Neural cell (in vitro differentiated cells): ENCODE results near the gene OR2T29. TPM values are rescaled to one million over a fixed set of nuclear protein-coding genes. Genes with fewer than 3 reads are reported as not detected.

ENCODE experiments used
- H2AFZ ChIP-seq: fragments of 200-600, 300-800 bp; sonication (generic), shearing (Covaris generic); 2 replicates; pipeline ENCODE4 v1.6.0; 2014; ENCODE audit warnings: low read depth, mild to moderate bottlenecking, antibody characterized with exemption, low read length, moderate library complexity
- H3F3A ChIP-seq: fragments of 200-600 bp; shearing (Covaris generic); 2 replicates; pipeline ENCODE4 v1.6.1; 2016; ENCODE audit warnings: mild to moderate bottlenecking, moderate library complexity, mixed read lengths, antibody characterized with exemption, low read length; ENCODE audit not compliant: insufficient read depth, poor library complexity, severe bottlenecking
- H3K27ac ChIP-seq: fragments of 200-600, 300-800 bp; sonication (generic), shearing (Covaris generic); 2 replicates; pipeline ENCODE4 v1.5.1; 2014; ENCODE audit warnings: mild to moderate bottlenecking, low read length, moderate library complexity
- H3K27me3 ChIP-seq: fragments of 300-800, 200-600 bp; sonication (generic), shearing (Covaris generic); 2 replicates; pipeline ENCODE4 v1.6.0; 2014; ENCODE audit warnings: mild to moderate bottlenecking, low read depth, low read length, moderate library complexity; ENCODE audit not compliant: insufficient read depth
- H3K36me3 ChIP-seq: fragments of 300-800, 200-600 bp; sonication (generic), shearing (Covaris generic); 2 replicates; pipeline ENCODE4 v1.5.1; 2014; ENCODE audit warnings: mild to moderate bottlenecking, antibody characterized with exemption, low read length, moderate library complexity; ENCODE audit not compliant: insufficient read depth
- H3K4me2 ChIP-seq: fragments of 300-800, 200-600 bp; sonication (generic), shearing (Covaris generic); 2 replicates; pipeline ENCODE4 v1.6.0; 2014; ENCODE audit warnings: mild to moderate bottlenecking, low read length
- H3K4me3 ChIP-seq: fragments of 300-800, 200-600 bp; sonication (generic), shearing (Covaris generic); 2 replicates; pipeline ENCODE4 v1.5.1; 2014; ENCODE audit warnings: mild to moderate bottlenecking, low read length, moderate library complexity
- H3K79me2 ChIP-seq: fragments of 200-600 bp; shearing (Covaris generic); replicated peaks from 2 replicates; pipeline ENCODE4 v1.6.0; 2014; ENCODE audit warnings: mild to moderate bottlenecking, low read length, moderate library complexity; ENCODE audit not compliant: insufficient read depth
- H3K9ac ChIP-seq: fragments of 300-800, 200-600 bp; sonication (generic), shearing (Covaris generic); 2 replicates; pipeline ENCODE4 v1.6.1; 2016; ENCODE audit warnings: mild to moderate bottlenecking, low read length, mixed read lengths
- H3K9me2 ChIP-seq: fragments of 200-600 bp; shearing (Covaris generic); 2 replicates; pipeline ENCODE4 v1.6.1; 2016; ENCODE audit warnings: mild to moderate bottlenecking, low read length, mixed read lengths; ENCODE audit not compliant: insufficient read depth
- H3K9me3 ChIP-seq: fragments of 200-600, 300-800 bp; sonication (generic), shearing (Covaris generic); 2 replicates; pipeline ENCODE4 v1.6.1; 2016; ENCODE audit warnings: mild to moderate bottlenecking, mixed run types, low read length, moderate library complexity, mixed read lengths
- H4K20me1 ChIP-seq: fragments of 200-600 bp; shearing (Covaris generic); 2 replicates; pipeline ENCODE4 v1.6.1; 2016; ENCODE audit warnings: mild to moderate bottlenecking, mixed run types; ENCODE audit not compliant: insufficient read depth
- CTCF ChIP-seq: fragments of 450-650 bp; IDR thresholded peaks from 2 replicates; pipeline ENCODE4 v1.5.1; 2014; ENCODE audit warnings: antibody characterized with exemption, mild to moderate bottlenecking, moderate library complexity; ENCODE audit not compliant: poor library complexity, severe bottlenecking
- EP300 ChIP-seq: fragments of 450-650 bp; conservative IDR thresholded peaks from 2 replicates; pipeline ENCODE4 v1.6.1; 2014; ENCODE audit warnings: antibody characterized with exemption, mild to moderate bottlenecking, moderate library complexity; ENCODE audit not compliant: poor library complexity, severe bottlenecking
- EZH2 ChIP-seq: fragments of 200-600, 300-800 bp; shearing (Covaris generic), sonication (generic); IDR thresholded peaks from 2 replicates; pipeline ENCODE4 v1.6.1; 2014; ENCODE audit warnings: antibody characterized with exemption, low read length, borderline replicate concordance, mild to moderate bottlenecking; ENCODE audit not compliant: insufficient read depth, poor library complexity, severe bottlenecking
- MXI1 ChIP-seq: fragments of 450-650 bp; conservative IDR thresholded peaks from 2 replicates; pipeline ENCODE4 v1.6.1; 2014; ENCODE audit warnings: antibody characterized with exemption, mild to moderate bottlenecking; ENCODE audit not compliant: poor library complexity, severe bottlenecking
- POLR2AphosphoS5 ChIP-seq: IDR thresholded peaks from 2 replicates; pipeline ENCODE4 v1.6.1; 2012
- RAD21 ChIP-seq: fragments of 450-650 bp; conservative IDR thresholded peaks from 2 replicates; pipeline ENCODE4 v1.6.1; 2014; ENCODE audit warnings: antibody characterized with exemption, mild to moderate bottlenecking, moderate library complexity
- REST ChIP-seq: IDR thresholded peaks from 2 replicates; pipeline ENCODE4 v1.6.1; 2012; ENCODE audit warnings: borderline replicate concordance
- SMC3 ChIP-seq: fragments of 450-650 bp; conservative IDR thresholded peaks from 2 replicates; pipeline ENCODE4 v1.6.1; 2014; ENCODE audit warnings: antibody characterized with exemption, mild to moderate bottlenecking, moderate library complexity; ENCODE audit not compliant: poor library complexity
- TAF1 ChIP-seq: IDR thresholded peaks from 2 replicates; pipeline ENCODE4 v1.6.1; 2012; ENCODE audit warnings: low read depth
- polyA plus RNA-seq: library from polyadenylated mRNA; depleted of rRNA; stranded (reverse); fragments of >200 nt; gene quantifications from 2 replicates; pipeline ENCODE4 v1.2.3, GENCODE V29; 2014

Gene OR2T29
- polyA plus RNA-seq, 1 donor from 2014 or later, result not detected

- Histone ChIP-seq H3K27me3 (no peaks in the 10 kb centered on the region), H3K9me2 (no peaks in the 10 kb centered on the region), H3K79me2 (no peaks in the 10 kb centered on the region), H3F3A (no peaks in the 10 kb centered on the region), H3K4me2 (no peak within 1 kb of the TSS), H3K9ac (no peak within 1 kb of the TSS), H3K9me3 (peaks cover 13% of the 10 kb centered on the region), H4K20me1 (no peaks in the 10 kb centered on the region), H2AFZ (no peak within 1 kb of the TSS), H3K36me3 (no peaks in the 10 kb centered on the region), H3K4me3 (no peak within 1 kb of the TSS), H3K27ac (no peak within 1 kb of the TSS)
- TF ChIP-seq CTCF (no peak), RAD21 (no peak), SMC3 (no peak), MXI1 (no peak), TAF1 (no peak), POLR2AphosphoS5 (no peak), EP300 (no peak), EZH2 (no peak), REST (no peak)
Observed at GRCh38 chr1:248597589-248597988, 35.0 kb upstream of the OR2T29 start, which contains the start of gene OR2T10. TSS of gene OR2T10 (minus strand) at chr1:248597700. CDS start at chr1:248593768, 3,932 bp downstream.

GRCh38 chr1:248596615-248597014, 34.0 kb upstream of the OR2T29 start:
- Histone ChIP-seq H2AFZ (no peak overlapping the region), H3F3A (no peaks in the 10 kb centered on the region), H3K9me3 (peaks cover 13% of the 10 kb centered on the region), H3K36me3 (no peaks in the 10 kb centered on the region), H3K4me2 (no peak overlapping the region), H3K27ac (no peak overlapping the region), H3K79me2 (no peaks in the 10 kb centered on the region), H3K9ac (no peak overlapping the region), H4K20me1 (no peaks in the 10 kb centered on the region), H3K9me2 (no peaks in the 10 kb centered on the region), H3K4me3 (no peak overlapping the region), H3K27me3 (no peaks in the 10 kb centered on the region)
- TF ChIP-seq RAD21 (no peak), TAF1 (no peak), POLR2AphosphoS5 (no peak), REST (no peak), SMC3 (no peak), CTCF (no peak), MXI1 (no peak)
